ENCODE data around the gene COBLL1.
A peak's percentile ranks its signal among the peaks of the same experiment; 100 is the strongest.

Gene COBLL1

DNA sequence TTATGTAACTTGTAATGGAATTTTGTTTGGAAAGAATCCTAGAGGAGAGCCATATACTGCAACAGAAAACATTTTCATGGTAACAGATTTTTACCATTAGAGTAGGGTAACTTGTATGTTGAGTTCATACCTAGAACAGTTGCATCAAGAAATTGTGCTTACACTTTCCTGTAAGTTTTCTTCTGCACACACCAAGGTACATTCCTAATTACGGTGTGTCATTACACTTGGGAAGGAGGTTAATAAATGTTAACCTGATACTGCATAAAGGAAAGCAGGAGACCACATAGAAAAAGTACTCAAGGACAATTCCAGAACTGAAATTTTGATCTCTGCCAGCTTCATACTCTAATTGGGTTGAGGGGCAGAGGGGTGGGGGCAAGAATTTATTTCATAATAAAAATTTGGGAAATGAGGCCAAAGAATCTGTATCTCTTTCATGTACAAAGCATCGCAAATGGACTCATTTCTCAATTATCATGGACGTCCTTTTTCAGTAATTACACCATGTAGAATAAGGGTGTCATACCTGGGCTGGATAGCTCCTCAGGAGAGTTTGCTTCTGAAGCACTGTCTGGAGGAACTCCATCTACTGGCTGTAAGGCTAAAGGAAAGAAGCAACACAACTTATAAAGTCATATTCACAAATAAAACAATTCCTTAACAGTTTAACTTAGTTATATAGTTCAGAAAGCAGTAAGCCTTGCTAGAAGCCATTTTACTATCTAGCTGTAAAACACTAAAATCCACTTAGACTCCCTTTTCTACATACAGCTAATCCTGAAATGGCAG, 137.5 kb downstream of the COBLL1 start:
- H3K36me3 ChIP-seq (ENCODE audit: control insufficient read depth in 2 of 2, insufficient read depth in 1 of 2, low read length in 2 of 2), result peaks cover 0 to 8% of the 10 kb centered on the region in 2 experiments; a peak in 1 of 3 replicates
- TF ChIP-seq ZNF629 (tag by site-specific recombination; IDR thresholded peaks at IDR 0.05) (no peak), ZNF223 (tag by site-specific recombination; IDR thresholded peaks at IDR 0.05) (no peak), ZNF394 (tag by site-specific recombination; IDR thresholded peaks at IDR 0.05; ENCODE audit: borderline replicate concordance) (no peak), ZNF266 (tag by site-specific recombination; IDR thresholded peaks at IDR 0.05; ENCODE audit: low read depth) (no peak), ZNF19 (tag by site-specific recombination; IDR thresholded peaks at IDR 0.05; ENCODE audit: low read depth) (no peak), ZNF324 (tag by site-specific recombination; IDR thresholded peaks at IDR 0.05) (no peak), SCRT1 (tag by site-specific recombination; IDR thresholded peaks at IDR 0.05; ENCODE audit: borderline replicate concordance) (no peak)
- TF ChIP-seq, protein P1, sequence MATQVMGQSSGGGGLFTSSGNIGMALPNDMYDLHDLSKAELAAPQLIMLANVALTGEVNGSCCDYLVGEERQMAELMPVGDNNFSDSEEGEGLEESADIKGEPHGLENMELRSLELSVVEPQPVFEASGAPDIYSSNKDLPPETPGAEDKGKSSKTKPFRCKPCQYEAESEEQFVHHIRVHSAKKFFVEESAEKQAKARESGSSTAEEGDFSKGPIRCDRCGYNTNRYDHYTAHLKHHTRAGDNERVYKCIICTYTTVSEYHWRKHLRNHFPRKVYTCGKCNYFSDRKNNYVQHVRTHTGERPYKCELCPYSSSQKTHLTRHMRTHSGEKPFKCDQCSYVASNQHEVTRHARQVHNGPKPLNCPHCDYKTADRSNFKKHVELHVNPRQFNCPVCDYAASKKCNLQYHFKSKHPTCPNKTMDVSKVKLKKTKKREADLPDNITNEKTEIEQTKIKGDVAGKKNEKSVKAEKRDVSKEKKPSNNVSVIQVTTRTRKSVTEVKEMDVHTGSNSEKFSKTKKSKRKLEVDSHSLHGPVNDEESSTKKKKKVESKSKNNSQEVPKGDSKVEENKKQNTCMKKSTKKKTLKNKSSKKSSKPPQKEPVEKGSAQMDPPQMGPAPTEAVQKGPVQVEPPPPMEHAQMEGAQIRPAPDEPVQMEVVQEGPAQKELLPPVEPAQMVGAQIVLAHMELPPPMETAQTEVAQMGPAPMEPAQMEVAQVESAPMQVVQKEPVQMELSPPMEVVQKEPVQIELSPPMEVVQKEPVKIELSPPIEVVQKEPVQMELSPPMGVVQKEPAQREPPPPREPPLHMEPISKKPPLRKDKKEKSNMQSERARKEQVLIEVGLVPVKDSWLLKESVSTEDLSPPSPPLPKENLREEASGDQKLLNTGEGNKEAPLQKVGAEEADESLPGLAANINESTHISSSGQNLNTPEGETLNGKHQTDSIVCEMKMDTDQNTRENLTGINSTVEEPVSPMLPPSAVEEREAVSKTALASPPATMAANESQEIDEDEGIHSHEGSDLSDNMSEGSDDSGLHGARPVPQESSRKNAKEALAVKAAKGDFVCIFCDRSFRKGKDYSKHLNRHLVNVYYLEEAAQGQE (tag by site-specific recombination; IDR thresholded peaks at IDR 0.05), result 0 out of 2 replicates have a peak, but pooled peaks have one; percentile 14
- TF ChIP-seq, protein P2, sequence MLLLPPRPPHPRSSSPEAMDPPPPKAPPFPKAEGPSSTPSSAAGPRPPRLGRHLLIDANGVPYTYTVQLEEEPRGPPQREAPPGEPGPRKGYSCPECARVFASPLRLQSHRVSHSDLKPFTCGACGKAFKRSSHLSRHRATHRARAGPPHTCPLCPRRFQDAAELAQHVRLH (tag by site-specific recombination; IDR thresholded peaks at IDR 0.05), result no peak
- H3K9me3 ChIP-seq (ENCODE audit: control insufficient read depth, insufficient read depth, low read depth, low read length), result no peaks in the 10 kb centered on the region
- CTCF ChIA-PET, result interaction anchor here (0.6 to 1.8 kb wide), 3 partner anchors 13 to 144 kb away, joined by 3 to 6 read pairs (median 5); no protein-coding TSS in a partner anchor
- POLR2A ChIA-PET, result no interaction called here
- no peak overlapping the region for H3K4me3 ChIP-seq (ENCODE audit: low read depth, low read length)
- no peaks in the 10 kb centered on the region for H3K4me1 ChIP-seq (ENCODE audit: control insufficient read depth, insufficient read depth, low read length)
- no peak overlapping the region for H3K27ac ChIP-seq (ENCODE audit: extremely low read depth, low read depth, low read length)

DNA sequence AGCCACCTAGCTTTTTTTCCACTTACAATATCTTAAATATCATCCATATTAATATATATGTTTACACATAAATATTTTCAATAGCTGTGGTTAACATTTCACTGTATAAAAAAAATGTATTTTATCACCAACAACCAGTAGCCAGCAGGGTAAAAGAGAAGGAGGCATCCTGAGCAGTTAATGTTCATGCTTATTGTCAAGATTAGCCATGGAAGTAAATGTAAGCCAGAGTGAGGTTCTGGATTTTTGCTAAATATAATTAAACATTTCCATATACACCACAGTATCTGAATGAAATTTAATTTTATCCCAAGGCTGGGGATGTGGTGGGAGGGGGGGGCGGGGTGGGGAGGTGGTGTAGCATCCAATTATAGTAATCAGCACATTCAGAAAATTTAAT, 140.1 kb downstream of the COBLL1 start:
- H3K27ac ChIP-seq (ENCODE audit: extremely low read depth, low read depth, low read length), result no peak overlapping the region
- H3K4me1 ChIP-seq (ENCODE audit: control insufficient read depth, insufficient read depth, low read length), result no peaks in the 10 kb centered on the region
- H3K9me3 ChIP-seq (ENCODE audit: control insufficient read depth, insufficient read depth, low read depth, low read length), result no peaks in the 10 kb centered on the region
- no peak for TF ChIP-seq ZNF548 (tag by site-specific recombination; IDR thresholded peaks at IDR 0.05)
- TF ChIP-seq, protein P3, sequence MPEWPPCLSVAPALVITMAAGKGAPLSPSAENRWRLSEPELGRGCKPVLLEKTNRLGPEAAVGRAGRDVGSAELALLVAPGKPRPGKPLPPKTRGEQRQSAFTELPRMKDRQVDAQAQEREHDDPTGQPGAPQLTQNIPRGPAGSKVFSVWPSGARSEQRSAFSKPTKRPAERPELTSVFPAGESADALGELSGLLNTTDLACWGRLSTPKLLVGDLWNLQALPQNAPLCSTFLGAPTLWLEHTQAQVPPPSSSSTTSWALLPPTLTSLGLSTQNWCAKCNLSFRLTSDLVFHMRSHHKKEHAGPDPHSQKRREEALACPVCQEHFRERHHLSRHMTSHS (tag by site-specific recombination; IDR thresholded peaks at IDR 0.05), result no peak
- no peak for TF ChIP-seq OVOL3 (tag by site-specific recombination; IDR thresholded peaks at IDR 0.05)
- no peak for TF ChIP-seq ZNF350 (tag by site-specific recombination; IDR thresholded peaks at IDR 0.05)
- TF ChIP-seq KLF8 (tag by site-specific recombination; IDR thresholded peaks at IDR 0.05), result no peak
- no peak for TF ChIP-seq ZNF529 (tag by site-specific recombination; IDR thresholded peaks at IDR 0.05; ENCODE audit: insufficient replicate concordance)
- no peak for TF ChIP-seq ZBTB17 (tag by site-specific recombination; IDR thresholded peaks at IDR 0.05)
- no peak for TF ChIP-seq ZNF266 (tag by site-specific recombination; IDR thresholded peaks at IDR 0.05; ENCODE audit: low read depth)
- TF ChIP-seq, protein P4, sequence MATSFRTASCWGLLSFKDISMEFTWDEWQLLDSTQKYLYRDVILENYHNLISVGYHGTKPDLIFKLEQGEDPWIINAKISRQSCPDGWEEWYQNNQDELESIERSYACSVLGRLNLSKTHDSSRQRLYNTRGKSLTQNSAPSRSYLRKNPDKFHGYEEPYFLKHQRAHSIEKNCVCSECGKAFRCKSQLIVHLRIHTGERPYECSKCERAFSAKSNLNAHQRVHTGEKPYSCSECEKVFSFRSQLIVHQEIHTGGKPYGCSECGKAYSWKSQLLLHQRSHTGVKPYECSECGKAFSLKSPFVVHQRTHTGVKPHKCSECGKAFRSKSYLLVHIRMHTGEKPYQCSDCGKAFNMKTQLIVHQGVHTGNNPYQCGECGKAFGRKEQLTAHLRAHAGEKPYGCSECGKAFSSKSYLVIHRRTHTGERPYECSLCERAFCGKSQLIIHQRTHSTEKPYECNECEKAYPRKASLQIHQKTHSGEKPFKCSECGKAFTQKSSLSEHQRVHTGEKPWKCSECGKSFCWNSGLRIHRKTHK (tag by site-specific recombination; IDR thresholded peaks at IDR 0.05), result no peak
- TF ChIP-seq ZNF19 (tag by site-specific recombination; IDR thresholded peaks at IDR 0.05; ENCODE audit: low read depth), result no peak
- TF ChIP-seq ZEB2 (tag by site-specific recombination; IDR thresholded peaks at IDR 0.05), result no peak
- CTCF ChIA-PET, result interaction anchor here (0.6 kb wide), 1 partner anchor 9 kb away, joined by 3 read pairs; no protein-coding TSS in a partner anchor
- POLR2A ChIA-PET, result no interaction called here
- H3K36me3 ChIP-seq (ENCODE audit: control insufficient read depth in 2 of 2, insufficient read depth in 1 of 2, low read length in 2 of 2), result peaks cover 0 to 10% of the 10 kb centered on the region in 2 experiments; a peak in 1 of 3 replicates
- no peak overlapping the region for H3K4me3 ChIP-seq (ENCODE audit: low read depth, low read length)

All from HEK293 (cell line).